KMS-11 (cell line): Measurements from ENCODE around the gene CD81.
"Not testable (repeated sequence)": the region's sequence is repeated elsewhere in the genome, so short reads cannot be mapped to it uniquely, and the experiment has no call there.

ENCODE experiments used
- H2AFZ ChIP-seq: fragments of 200-600 bp; sonication (generic); 2 replicates; pipeline ENCODE4 v1.6.1; 2016; ENCODE audit warnings: antibody characterized with exemption, mixed run types, low read depth
- H3K27ac ChIP-seq: fragments of 200-600 bp; sonication (generic); 2 replicates; pipeline ENCODE4 v1.6.1; 2016; ENCODE audit warnings: mild to moderate bottlenecking, mixed run types
- H3K27me3 ChIP-seq: fragments of 200-600 bp; sonication (generic); 2 replicates; pipeline ENCODE4 v1.6.1; 2017; ENCODE audit warnings: mild to moderate bottlenecking, low read depth, mixed run types, moderate library complexity; ENCODE audit not compliant: insufficient read depth
- H3K36me3 ChIP-seq: fragments of 200-600 bp; sonication (generic); 2 replicates; pipeline ENCODE4 v1.6.1; 2017; ENCODE audit warnings: mild to moderate bottlenecking, mixed run types; ENCODE audit not compliant: insufficient read depth
- H3K4me1 ChIP-seq: fragments of 200-600 bp; sonication (generic); 2 replicates; pipeline ENCODE4 v1.6.1; 2016; ENCODE audit warnings: mild to moderate bottlenecking, low read depth, mixed run types; ENCODE audit not compliant: poor library complexity, severe bottlenecking
- H3K4me2 ChIP-seq: fragments of 200-600 bp; sonication (generic); 2 replicates; pipeline ENCODE4 v1.7.0; 2016; ENCODE audit warnings: mild to moderate bottlenecking, mixed run types
- H3K4me3 ChIP-seq: fragments of 200-600 bp; sonication (generic); IDR thresholded peaks from 2 replicates; pipeline ENCODE4 v1.6.1; 2017; ENCODE audit warnings: low read depth, low read length, mixed read lengths; ENCODE audit not compliant: insufficient read depth
- H3K79me2 ChIP-seq: fragments of 200-600 bp; sonication (generic); 2 replicates; pipeline ENCODE4 v1.6.1; 2016; ENCODE audit warnings: low read depth, mixed run types; ENCODE audit not compliant: insufficient read depth
- H3K9ac ChIP-seq: fragments of 200-600 bp; sonication (generic); 2 replicates; pipeline ENCODE4 v1.6.1; 2016; ENCODE audit warnings: mild to moderate bottlenecking, mixed run types
- H4K20me1 ChIP-seq: fragments of 200-600 bp; sonication (generic); 2 replicates; pipeline ENCODE4 v1.6.1; 2016; ENCODE audit warnings: mild to moderate bottlenecking, mixed run types; ENCODE audit not compliant: insufficient read depth
- TF ChIP-seq, protein P1 (sequence below): fragments of 200-600 bp; sonication (generic); conservative IDR thresholded peaks from 2 replicates; pipeline ENCODE4 v1.6.1; 2017; ENCODE audit warnings: low read depth, mild to moderate bottlenecking, antibody characterized with exemption, low read length, moderate library complexity, mixed read lengths

CD81 gene

DNA sequence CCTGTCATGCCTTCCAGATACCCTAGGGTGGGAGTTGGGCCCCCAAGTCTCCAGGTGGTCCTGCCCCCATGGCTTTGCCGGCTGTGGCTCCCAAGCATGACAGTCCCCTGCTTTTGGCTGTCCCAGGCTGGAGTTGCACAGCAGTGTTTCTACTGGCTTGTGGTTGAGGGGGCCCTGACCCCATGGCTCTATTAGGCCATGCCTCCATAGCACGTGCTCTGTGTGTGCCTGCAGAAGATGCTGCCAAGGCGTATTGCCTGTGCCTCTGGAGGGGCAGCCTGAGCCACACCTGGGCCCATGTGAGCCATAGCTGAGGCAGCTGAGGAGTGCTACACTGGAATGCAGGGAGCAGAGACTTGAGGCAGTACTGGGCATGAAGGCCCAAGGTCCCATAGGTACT is 25.4 kb upstream of the CD81 start:
- Histone ChIP-seq H3K4me2 (no peak overlapping the region), H3K36me3 (no peaks in the 10 kb centered on the region), H3K9ac (no peak overlapping the region), H2AFZ (no peak overlapping the region), H3K4me3 (no peak overlapping the region), H3K27me3 (peaks cover 88% of the 10 kb centered on the region), H4K20me1 (no peaks in the 10 kb centered on the region), H3K79me2 (no peaks in the 10 kb centered on the region), H3K4me1 (no peaks in the 10 kb centered on the region), H3K27ac (no peak overlapping the region)
- TF ChIP-seq, protein P1, sequence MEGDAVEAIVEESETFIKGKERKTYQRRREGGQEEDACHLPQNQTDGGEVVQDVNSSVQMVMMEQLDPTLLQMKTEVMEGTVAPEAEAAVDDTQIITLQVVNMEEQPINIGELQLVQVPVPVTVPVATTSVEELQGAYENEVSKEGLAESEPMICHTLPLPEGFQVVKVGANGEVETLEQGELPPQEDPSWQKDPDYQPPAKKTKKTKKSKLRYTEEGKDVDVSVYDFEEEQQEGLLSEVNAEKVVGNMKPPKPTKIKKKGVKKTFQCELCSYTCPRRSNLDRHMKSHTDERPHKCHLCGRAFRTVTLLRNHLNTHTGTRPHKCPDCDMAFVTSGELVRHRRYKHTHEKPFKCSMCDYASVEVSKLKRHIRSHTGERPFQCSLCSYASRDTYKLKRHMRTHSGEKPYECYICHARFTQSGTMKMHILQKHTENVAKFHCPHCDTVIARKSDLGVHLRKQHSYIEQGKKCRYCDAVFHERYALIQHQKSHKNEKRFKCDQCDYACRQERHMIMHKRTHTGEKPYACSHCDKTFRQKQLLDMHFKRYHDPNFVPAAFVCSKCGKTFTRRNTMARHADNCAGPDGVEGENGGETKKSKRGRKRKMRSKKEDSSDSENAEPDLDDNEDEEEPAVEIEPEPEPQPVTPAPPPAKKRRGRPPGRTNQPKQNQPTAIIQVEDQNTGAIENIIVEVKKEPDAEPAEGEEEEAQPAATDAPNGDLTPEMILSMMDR: no peak

DNA sequence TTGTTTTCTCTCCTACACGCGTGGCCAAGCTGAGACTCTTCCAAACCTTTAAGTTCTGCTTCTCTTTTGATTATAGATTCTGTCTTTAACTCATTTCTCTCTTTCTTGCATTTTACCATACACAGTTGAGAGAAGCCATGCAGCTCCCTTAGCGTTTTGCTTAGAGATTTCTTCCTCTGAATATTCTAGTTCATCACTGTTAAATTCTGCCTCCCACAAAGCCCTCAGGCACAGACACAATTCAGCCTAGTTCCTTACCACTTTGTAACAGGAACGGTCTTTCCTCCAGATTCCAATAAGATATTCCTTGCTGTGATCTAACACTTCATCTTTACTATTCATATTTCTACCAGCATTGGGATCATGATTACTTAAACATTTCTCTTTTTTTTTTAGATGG is 24.7 kb upstream of the CD81 start:
- no peak overlapping the region for H3K9ac ChIP-seq
- TF ChIP-seq, protein P1: no peak

DNA sequence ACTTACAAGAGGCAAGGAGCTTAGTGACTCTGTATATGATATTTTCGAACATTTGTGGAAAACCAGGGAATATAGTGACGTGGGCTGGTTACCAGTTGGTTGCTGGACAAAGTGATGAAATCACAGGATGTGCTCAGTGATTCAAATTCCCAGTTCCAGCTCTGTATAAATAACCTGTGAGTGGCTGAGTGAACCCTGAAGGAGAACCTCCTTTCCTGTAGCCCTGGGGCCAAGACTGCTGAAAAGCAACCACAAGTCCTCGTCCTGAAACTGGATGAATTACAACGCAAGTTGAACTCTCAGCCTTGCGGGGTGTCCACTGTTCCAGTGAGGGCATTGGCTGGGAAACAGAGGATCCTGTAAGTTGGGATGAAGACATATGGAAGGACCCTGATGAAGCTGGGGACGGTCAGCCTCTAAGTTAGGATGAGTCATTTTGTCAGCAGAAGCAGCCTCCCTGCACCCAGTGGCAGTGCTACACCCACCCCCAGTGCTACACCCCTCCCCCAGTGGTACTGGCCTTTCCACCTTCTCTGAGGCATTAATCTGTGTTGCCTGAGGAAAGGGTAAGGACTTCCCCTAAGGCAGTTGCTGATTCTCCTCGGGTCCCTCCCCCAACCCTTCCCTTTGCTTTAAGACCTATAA is 22.0 kb upstream of the CD81 start:
- no peak overlapping the region for H3K27ac ChIP-seq
- no peaks in the 10 kb centered on the region for H4K20me1 ChIP-seq
- H3K36me3 ChIP-seq: no peaks in the 10 kb centered on the region
- H3K9ac ChIP-seq: no peak overlapping the region
- H3K4me1 ChIP-seq: no peaks in the 10 kb centered on the region
- no peak overlapping the region for H2AFZ ChIP-seq
- TF ChIP-seq, protein P1: no peak
- no peaks in the 10 kb centered on the region for H3K79me2 ChIP-seq
- no peak overlapping the region for H3K4me3 ChIP-seq
- no peak overlapping the region for H3K4me2 ChIP-seq
- peaks cover 90% of the 10 kb centered on the region for H3K27me3 ChIP-seq

More for the DNA sequence above, 24.7 kb upstream of the CD81 start:
- Histone ChIP-seq H3K36me3 (no peaks in the 10 kb centered on the region), H3K4me1 (no peaks in the 10 kb centered on the region), H3K27me3 (peaks cover 88% of the 10 kb centered on the region), H3K79me2 (no peaks in the 10 kb centered on the region), H3K27ac (no peak overlapping the region), H3K4me3 (no peak overlapping the region), H4K20me1 (no peaks in the 10 kb centered on the region), H3K4me2 (no peak overlapping the region), H2AFZ (no peak overlapping the region)

DNA sequence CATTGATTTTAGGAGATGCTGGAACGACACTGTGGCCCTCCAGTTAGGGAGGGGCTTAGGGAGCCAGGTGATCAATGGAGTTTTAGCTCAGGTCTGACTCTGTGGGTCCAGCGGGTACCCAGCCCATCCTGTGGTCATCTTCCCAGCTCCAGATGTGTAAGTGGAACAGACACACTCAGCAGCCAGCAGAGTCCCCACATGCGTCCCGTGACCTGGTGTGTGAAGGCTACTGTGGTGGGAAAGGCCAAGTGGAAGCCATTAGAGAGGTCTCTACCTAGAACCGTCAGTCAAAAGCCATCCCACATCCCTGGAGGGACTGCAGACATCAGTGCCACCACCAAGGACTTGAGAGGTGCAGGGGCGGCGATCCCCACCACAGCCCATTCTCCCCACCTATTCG is 19.9 kb upstream of the CD81 start:
- Histone ChIP-seq H3K4me2 (no peak overlapping the region), H3K9ac (no peak overlapping the region), H3K79me2 (no peaks in the 10 kb centered on the region), H3K36me3 (no peaks in the 10 kb centered on the region), H3K27ac (no peak overlapping the region), H2AFZ (no peak overlapping the region), H3K4me3 (no peak overlapping the region), H3K27me3 (peaks cover 91% of the 10 kb centered on the region), H4K20me1 (no peaks in the 10 kb centered on the region), H3K4me1 (no peaks in the 10 kb centered on the region)
- TF ChIP-seq, protein P1: no peak

DNA sequence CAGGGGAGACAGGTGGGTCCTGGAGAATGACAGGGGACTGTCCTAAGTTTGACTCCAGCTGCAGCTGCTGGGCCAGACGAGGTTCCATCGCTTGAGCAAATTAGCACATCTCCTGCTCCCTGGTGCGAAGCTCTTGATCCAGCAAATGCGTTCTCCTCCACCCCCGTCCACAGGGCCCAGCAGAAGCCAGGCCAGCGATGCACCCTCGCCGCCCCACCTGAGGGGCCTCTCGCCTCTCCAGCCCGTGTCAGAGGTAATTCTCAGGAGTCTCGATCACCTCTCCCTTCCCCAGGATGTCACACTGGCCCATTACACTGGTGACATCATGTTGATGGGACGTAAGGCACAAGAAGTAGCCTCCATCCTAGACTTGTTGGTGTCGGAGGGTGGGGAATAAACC is 19.5 kb upstream of the CD81 start:
- H3K36me3 ChIP-seq, H3K27ac ChIP-seq, H3K4me2 ChIP-seq, H3K4me1 ChIP-seq, H3K9ac ChIP-seq, H2AFZ ChIP-seq, H3K79me2 ChIP-seq, H4K20me1 ChIP-seq, H3K4me3 ChIP-seq: not testable (repeated sequence)
- H3K27me3 ChIP-seq: peaks cover 91% of the 10 kb centered on the region
